Esophagus squamous epithelium (tissue), 5 donors: ENCODE measurements around the gene RAB30. TPM values are rescaled to one million over a fixed set of nuclear protein-coding genes. Genes with fewer than 3 reads are reported as not detected.

Experiments used
- DNase-seq: peaks from one replicate; lab custom pipeline; 2025; lab: John Stamatoyannopoulos, UW
- H3K27ac ChIP-seq, 4 donors: fragments of 200-600 bp; sonication (generic); one replicate each; pipeline ENCODE4 v1.5.1; 2016 to 2019; ENCODE audit warnings: mild to moderate bottlenecking in 1 of 4
- H3K27me3 ChIP-seq, 4 donors: fragments of 200-600 bp; sonication (generic); 1 replicate in 3 of 4; 2 replicates in 1 of 4; pipeline versions ENCODE4 v1.5.1 to v1.6.0; 2017 to 2021; ENCODE audit warnings: antibody characterized with exemption in 1 of 4
- H3K36me3 ChIP-seq, 3 donors: fragments of 200-600 bp; sonication (generic); one replicate each; pipeline ENCODE4 v1.5.1; 2016 to 2019
- H3K4me1 ChIP-seq, 3 donors: fragments of 200-600 bp; sonication (generic); one replicate each; pipeline ENCODE4 v1.5.1; 2017 to 2019
- H3K4me3 ChIP-seq, 4 donors: fragments of 200-600 bp; sonication (generic); 1 replicate in 3 of 4; 2 replicates in 1 of 4; pipeline ENCODE4 v1.5.1; 2016 to 2019; ENCODE audit warnings: mild to moderate bottlenecking in 2 of 4, moderate library complexity in 1 of 4
- H3K9me3 ChIP-seq, 3 donors: fragments of 200-600 bp; sonication (generic); one replicate each; pipeline ENCODE4 v1.5.1; 2016 to 2019
- CTCF ChIP-seq, 6 experiments: fragments of 450-650 bp in 4 of 6; fragments of 200-600 bp in 2 of 6; sonication (generic) in 2 of 6; IDR thresholded peaks; one replicate each; pipeline ENCODE4 v1.5.1; 2016 to 2019; ENCODE audit warnings: antibody characterized with exemption in 6 of 6, mild to moderate bottlenecking in 4 of 6, moderate library complexity in 4 of 6
- POLR2A ChIP-seq, 4 donors: fragments of 450-650 bp; IDR thresholded peaks; one replicate each; pipeline ENCODE4 v1.6.1; 2017; ENCODE audit warnings: antibody characterized with exemption in 4 of 4, mild to moderate bottlenecking in 4 of 4, moderate library complexity in 3 of 4
- WGBS, 2 donors: methylation state at CpG; one replicate each; pipeline ENCODE4 v1.1.5; 2018; 5-methylcytosine and 5-hydroxymethylcytosine counted together
- intact Hi-C: fragments of 100-400 bp; cut with DNase I; formaldehyde crosslinking; loops from one replicate; pipeline ENCODE4 v1.15.0; 2022
- total RNA-seq, 4 donors: library from RNA; depleted of rRNA; stranded (reverse); fragments of >200 nt; gene quantifications; one replicate each; pipeline ENCODE4 v1.1.0, GENCODE V29; 2016
- donor health status: DM: yes; HTN: yes; CAD: no.

RAB30 gene
- total RNA-seq, 4 donors from 2014 or later: 2.2 to 8.7 (median 6.0) TPM

- Histone ChIP-seq H3K9me3 (no peaks in the 10 kb centered on the region), H3K27ac (peak overlapping the region; percentile 93 to 98 (median 94)), H3K27me3 (no peaks in the 10 kb centered on the region), H3K4me3 (peak overlapping the region; percentile 56 to 91 (median 71)), H3K36me3 (peaks cover 0 to 25% (median 0%) of the 10 kb centered on the region in 3 donors), H3K4me1 (peaks cover 13 to 58% (median 31%) of the 10 kb centered on the region in 3 donors)
- intact Hi-C loops: loop anchor here (10.0 kb wide), 1 partner anchor 92 kb away; no protein-coding TSS in a partner anchor
- TF ChIP-seq CTCF (IDR thresholded peaks at IDR 0.05) (no peak), POLR2A (IDR thresholded peaks at IDR 0.05) (no peak)
- DNase-seq: no peak
- 6 to 12% methylated on average over 29 to 31 of the region's 31 CpGs for whole genome bisulfite sequencing, 2 donors
Observed at GRCh38 chr11:83072350-83073242, 899 bp upstream of the RAB30 start.

GRCh38 chr11:83070731-83071566 is 748 bp downstream of the RAB30 start:
- H3K27ac ChIP-seq: peak overlapping the region; percentile 93 to 98 (median 94)
- H3K36me3 ChIP-seq: peaks cover 0 to 14% (median 0%) of the 10 kb centered on the region in 3 donors
- 0 to 1% methylated on average over 18 to 22 of the region's 22 CpGs for WGBS, 2 donors
- TF ChIP-seq POLR2A (IDR thresholded peaks at IDR 0.05) (no peak), CTCF (IDR thresholded peaks at IDR 0.05) (no peak)
- H3K4me3 ChIP-seq: peak overlapping the region; percentile 56 to 91 (median 71)
- H3K27me3 ChIP-seq: no peaks in the 10 kb centered on the region
- peaks cover 10 to 58% (median 31%) of the 10 kb centered on the region in 3 donors for H3K4me1 ChIP-seq
- intact Hi-C loops: loop anchor here (10.0 kb wide), 1 partner anchor 94 kb away; no protein-coding TSS in a partner anchor
- no peaks in the 10 kb centered on the region for H3K9me3 ChIP-seq
- no peak for DNase-seq

GRCh38 chr11:83070044-83070701 is 1.5 kb downstream of the RAB30 start:
- intact Hi-C loops: loop anchor here (10.0 kb wide), 1 partner anchor 95 kb away; no protein-coding TSS in a partner anchor
- peak overlapping the region; percentile 56 to 91 (median 71) for H3K4me3 ChIP-seq
- DNase-seq: no peak
- H3K27me3 ChIP-seq: no peaks in the 10 kb centered on the region
- peak overlapping the region; percentile 93 to 98 (median 94) for H3K27ac ChIP-seq
- TF ChIP-seq CTCF (IDR thresholded peaks at IDR 0.05): no peak
- peaks cover 10 to 58% (median 31%) of the 10 kb centered on the region in 3 donors for H3K4me1 ChIP-seq
- 17 to 27% methylated on average over 3 of the region's 3 CpGs for WGBS, 2 donors
- no peaks in the 10 kb centered on the region for H3K9me3 ChIP-seq
- H3K36me3 ChIP-seq: peaks cover 0 to 13% (median 0%) of the 10 kb centered on the region in 3 donors

DNA sequence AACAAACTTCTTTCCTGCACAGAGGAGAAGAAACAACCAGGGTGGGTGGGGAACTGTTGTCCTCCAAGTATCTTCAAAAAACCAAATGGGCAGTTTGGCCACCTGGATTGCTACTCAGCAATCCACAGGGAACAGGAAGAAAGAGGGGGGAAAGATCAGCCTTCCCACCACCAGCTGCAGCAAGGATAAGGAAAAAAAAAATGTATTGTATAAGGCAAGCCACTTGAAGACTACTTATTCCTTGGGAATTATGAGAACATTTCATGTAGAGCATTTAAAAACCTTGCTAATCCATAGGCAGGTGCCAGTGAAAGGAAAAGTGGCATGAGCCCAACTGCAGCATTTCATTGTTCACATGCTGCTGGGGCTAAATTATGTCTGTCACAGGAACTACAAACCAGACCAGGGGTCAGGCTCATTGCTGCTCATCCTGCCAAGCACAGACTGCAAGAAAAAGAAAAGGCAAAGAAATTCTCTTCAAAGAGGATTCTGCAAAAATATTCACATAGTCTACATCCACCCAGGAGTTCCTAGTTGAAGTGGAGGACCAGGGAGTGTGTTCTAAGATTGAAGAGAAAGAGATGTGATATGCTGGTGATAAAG is 2.2 kb downstream of the RAB30 start:
- no peak for DNase-seq
- H3K9me3 ChIP-seq: no peaks in the 10 kb centered on the region
- H3K27me3 ChIP-seq: no peaks in the 10 kb centered on the region
- TF ChIP-seq POLR2A (IDR thresholded peaks at IDR 0.05) (no peak), CTCF (IDR thresholded peaks at IDR 0.05) (no peak)
- peaks cover 0 to 7% (median 0%) of the 10 kb centered on the region in 3 donors for H3K36me3 ChIP-seq
- intact Hi-C loops: loop anchor here (10.0 kb wide), 1 partner anchor 95 kb away; no protein-coding TSS in a partner anchor
- H3K27ac ChIP-seq: peak overlapping the region; percentile 93 to 98 (median 94)
- H3K4me1 ChIP-seq: peaks cover 10 to 52% (median 31%) of the 10 kb centered on the region in 3 donors
- peak overlapping the region in 3 of 4 donors; percentile 66 to 91 (median 76) for H3K4me3 ChIP-seq
